DMS79 (cell line): Measurements from ENCODE around the gene RTKN.

Source experiments
- DNase-seq: peaks from one replicate; lab custom pipeline; 2025; lab: John Stamatoyannopoulos, UW

Gene RTKN

GRCh38 chr2:74417197-74417596 lies 24.5 kb downstream of the RTKN start:
- no peak for DNase-seq

DNA sequence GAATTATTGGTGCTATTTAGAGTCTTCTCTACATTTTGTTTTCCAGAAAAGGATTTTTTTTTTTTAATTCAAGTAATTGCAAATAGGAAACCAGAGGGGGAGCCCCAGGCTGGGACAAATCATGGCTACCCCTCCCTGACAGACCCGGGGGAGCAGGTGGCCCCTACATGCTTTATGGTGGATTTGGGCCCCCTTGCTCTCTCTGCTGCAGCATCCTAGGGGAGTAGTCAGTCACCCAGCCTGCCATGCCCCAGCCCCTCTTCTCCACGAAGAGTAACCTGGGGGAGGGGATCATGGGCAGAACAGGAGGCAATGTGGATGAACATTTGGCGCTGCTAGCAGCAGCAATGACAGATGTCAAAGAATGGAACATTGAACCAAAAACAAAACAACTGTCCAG lies 25.0 kb downstream of the RTKN start:
- no peak for DNase-seq

GRCh38 chr2:74415762-74416395 lies 25.9 kb downstream of the RTKN start:
- DNase-seq, result no peak

DNA sequence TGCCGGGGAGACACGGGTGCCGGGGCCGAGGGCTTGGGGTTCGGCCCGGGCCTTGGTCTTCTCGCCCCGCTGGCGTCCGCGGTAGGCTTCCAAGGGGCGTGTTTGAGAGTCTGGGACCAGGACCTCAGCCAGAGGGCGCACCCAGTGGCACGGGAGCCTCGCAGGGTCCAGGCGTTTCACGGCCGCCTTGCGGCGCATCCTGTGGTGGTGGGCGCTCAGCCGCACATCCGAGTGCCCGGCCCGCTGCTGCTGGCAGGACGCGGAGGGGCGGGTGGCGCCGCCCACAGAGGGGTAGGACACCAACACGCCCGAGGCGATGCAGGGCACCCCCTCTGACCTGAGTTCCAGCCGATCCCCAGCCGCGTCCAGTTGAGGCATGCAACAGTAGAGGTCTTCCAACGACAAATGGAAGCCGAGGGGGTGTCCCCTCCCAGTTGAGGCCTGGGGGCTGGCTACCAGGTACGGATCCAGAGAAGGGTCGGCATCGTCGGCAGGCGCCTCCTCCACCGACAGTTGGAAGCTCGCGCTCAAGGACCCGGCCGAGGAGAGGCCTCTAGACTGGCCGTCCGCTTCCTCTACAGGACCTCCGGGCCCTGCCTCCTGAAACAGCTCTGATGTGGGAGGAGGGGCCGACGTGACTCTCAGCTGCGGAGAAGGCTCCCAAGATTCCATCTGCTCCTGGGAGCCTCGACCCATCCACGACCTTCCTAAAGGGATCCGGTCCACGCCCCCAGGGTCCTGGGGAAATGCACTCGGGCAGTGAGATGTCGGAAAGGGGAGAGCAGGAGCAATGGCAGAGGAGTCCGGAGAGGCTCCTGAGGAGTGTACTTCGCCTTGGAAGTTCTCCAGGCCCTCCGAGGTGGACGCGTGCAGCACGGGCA lies 26.6 kb downstream of the RTKN start:
- no peak for DNase-seq

- peak; percentile 48 for DNase-seq
Observed at GRCh38 chr2:74414441-74414840, 27.3 kb downstream of the RTKN start.

DNA sequence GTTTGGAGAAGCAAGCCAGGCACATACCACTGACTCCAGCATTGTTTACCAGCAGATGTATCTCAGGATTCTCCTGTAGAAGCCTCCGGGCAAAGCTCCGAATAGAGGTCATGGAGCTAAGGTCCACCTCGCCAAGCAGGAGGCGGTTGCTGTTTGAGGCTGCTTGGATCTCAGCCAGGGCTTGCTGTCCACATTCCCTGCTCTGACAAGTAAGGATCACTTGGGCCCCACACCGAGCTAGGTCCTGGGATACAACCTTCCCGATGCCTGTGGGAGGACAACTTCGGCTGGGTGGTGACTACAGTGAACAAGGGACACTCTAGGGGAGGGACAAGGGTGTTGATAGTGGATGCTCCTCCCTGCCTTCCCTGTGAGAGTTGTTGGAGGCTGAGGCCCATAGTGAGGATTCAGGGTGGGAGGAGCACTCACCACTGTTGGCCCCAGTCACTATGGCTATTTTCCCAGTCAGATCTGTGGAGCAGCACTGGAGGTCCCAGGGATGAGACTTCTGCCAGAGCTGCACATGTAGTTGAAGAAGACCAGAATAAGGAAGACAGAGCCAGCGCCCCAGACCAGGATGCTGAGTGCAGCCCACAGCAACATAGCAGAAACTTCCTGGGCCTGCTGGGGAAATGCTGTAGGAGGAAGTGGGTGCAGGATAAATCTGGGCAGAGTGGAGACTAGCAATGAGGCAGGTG lies 28.6 kb downstream of the RTKN start:
- DNase-seq, result no peak

GRCh38 chr2:74407682-74408081 lies 34.1 kb downstream of the RTKN start:
- no peak for DNase-seq

GRCh38 chr2:74406035-74406434 lies 35.7 kb downstream of the RTKN start:
- DNase-seq, result no peak

GRCh38 chr2:74401891-74402290 lies 39.8 kb downstream of the RTKN start:
- no peak for DNase-seq

- DNase-seq, result no peak
Observed at GRCh38 chr2:74399785-74400184, 42.0 kb downstream of the RTKN start.

DNA sequence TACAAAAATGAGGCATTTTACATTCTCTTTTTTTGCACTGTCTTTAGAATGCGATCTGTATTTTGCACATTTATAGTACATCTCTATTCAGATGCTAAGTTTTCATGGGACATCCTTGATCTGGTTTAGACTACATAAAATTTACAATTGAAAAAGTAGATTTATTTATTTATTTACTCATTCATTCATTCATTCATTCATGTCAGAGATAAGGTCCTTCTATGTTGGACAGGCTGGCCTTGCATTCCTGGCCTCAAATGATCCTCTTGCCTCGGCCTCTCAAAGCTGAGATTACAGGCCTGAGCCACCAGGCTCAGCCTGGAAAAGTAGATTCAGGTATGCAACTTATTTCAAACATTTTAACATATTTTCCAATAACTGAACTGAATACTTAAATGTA lies 45.6 kb downstream of the RTKN start:
- no peak for DNase-seq

DNA sequence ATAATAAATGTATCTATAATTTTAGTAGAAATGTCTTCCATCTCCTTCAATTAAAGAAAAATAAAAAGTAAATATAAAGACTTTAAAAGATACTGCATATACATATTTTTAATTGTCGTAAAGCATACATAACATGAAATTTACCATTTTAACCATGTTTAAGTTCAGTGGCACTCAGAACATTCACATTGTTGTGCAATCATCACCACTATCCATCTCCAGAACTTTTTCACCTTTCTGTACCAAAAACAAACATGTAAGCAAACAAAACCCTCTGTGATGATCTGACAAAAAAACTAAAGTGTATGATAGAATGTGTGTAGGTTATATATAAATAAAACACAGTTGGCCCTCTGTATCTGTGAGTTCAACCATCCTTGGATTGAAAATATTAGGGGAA lies 48.2 kb downstream of the RTKN start:
- DNase-seq, result no peak

- DNase-seq, result no peak
Observed at GRCh38 chr2:74392449-74392743, 49.3 kb downstream of the RTKN start.

GRCh38 chr2:74391580-74392448 lies 49.9 kb downstream of the RTKN start:
- DNase-seq, result peak; percentile 81

- no peak for DNase-seq
Observed at GRCh38 chr2:74391209-74391579, 50.5 kb downstream of the RTKN start.

DNA sequence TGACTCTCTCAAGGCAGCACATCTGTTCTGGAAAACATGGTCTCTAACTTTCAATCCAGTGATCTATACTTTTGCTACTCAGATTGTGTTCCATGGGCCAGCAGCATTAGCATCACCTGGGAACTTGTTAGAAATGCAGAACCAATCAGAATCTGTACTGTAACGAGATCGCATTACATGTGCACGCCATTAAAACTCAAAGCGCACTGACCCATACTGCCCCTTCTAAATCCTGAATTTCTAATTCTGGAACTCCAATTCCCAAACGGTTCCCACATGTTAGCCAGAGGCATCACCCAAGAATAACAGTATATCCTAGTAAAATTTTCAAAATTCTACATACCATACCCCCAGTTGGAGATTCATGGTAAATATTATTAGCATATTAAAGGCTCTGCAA lies 51.1 kb downstream of the RTKN start:
- no peak for DNase-seq

DNA sequence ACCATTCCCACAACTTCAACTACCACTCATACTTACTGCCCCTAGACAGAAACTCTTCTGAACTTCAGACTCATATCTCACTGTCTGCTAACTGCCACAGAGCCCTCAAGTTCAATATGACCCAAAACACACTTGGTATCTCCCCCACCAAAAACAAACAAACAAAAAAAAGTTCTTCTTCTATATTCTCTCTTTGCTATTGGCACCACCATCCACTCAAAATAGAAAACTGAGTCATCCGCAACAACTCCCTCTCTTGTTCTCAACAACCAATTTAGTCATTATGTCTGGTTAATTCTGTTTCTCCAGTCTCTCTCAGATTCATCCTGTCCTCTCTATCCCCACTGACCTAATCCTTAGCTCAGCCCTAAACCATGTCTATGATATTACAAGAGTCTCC lies 54.4 kb downstream of the RTKN start:
- no peak for DNase-seq

DNA sequence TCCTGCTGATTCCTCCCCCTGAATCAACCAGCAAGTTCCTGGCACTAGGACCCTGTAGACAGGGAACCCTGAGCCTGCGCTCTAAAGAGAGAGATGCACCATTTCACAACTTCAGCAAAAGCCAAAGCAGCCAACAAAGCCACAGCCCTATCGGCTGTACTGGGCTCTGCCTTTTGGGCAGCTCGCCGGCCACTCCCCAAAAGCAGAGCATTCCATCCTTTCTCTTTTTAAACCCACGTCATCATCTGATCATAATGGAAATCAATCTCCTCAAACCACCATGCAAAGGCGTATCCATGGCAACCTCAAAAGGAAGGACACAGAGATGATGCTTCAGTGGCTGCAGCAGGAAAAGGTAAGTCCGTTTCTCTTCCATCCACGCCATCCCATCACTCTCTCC lies 56.3 kb downstream of the RTKN start:
- no peak for DNase-seq

DNA sequence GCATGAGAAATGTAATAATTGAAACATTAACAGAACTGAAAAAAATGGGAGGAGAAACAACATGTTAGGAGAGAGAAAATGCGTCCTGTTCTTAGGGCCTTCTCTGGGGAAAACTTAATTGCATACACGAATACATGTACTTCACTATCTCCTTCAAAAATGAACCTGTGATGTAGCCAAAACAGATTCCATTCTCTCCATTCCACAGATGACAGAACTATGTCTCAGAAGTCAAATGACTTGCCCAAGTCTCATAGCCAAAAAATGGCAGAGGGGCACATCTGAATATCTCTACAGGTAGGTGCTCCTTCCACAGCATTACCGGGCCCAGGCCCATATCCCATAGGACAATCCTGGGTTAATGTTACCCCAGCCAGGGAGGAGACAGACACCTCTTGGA lies 57.7 kb downstream of the RTKN start:
- DNase-seq, result no peak

GRCh38 chr2:74383254-74383653 lies 58.5 kb downstream of the RTKN start:
- no peak for DNase-seq

GRCh38 chr2:74381751-74382150 lies 60.0 kb downstream of the RTKN start:
- no peak for DNase-seq
